Measurements from ENCODE around the gene ZNF528. TPM values are rescaled to one million over a fixed set of nuclear protein-coding genes. Genes with fewer than 3 reads are reported as not detected.

The ZNF528 gene
- 1.9 and 2.8 TPM in 2 replicates for total RNA-seq (2014; rRNA removed; shearing (Covaris generic); ENCODE audit: low replicate concordance)

GRCh38 chr19:52397310-52398080 lies at the start of gene ZNF528:
TSS of gene ZNF528 (plus strand) at chr19:52397849. CDS start at chr19:52402014, 4,165 bp downstream.
- Histone ChIP-seq H3K9me3 (peaks cover 29% of the 10 kb centered on the region), H3K27me3 (no peaks in the 10 kb centered on the region), H3K4me3 (peak within 1 kb of the TSS; percentile 46), H3K36me3 (no peaks in the 10 kb centered on the region)
- peak; percentile 86 for DNase-seq

GRCh38 chr19:52351512-52351911 lies 46.1 kb upstream of the ZNF528 start:
- no peak overlapping the region for H3K4me3 ChIP-seq
- H3K36me3 ChIP-seq = no peaks in the 10 kb centered on the region; the same call in 1 of the 2 replicates
- no peak for DNase-seq
- H3K27me3 ChIP-seq = no peaks in the 10 kb centered on the region
- H3K9me3 ChIP-seq = peaks cover 1% of the 10 kb centered on the region; the same call in 1 of the 2 replicates

GRCh38 chr19:52366414-52366824 lies 31.2 kb upstream of the ZNF528 start:
- no peak for DNase-seq
- H3K27me3 ChIP-seq = no peaks in the 10 kb centered on the region
- peaks cover 56% of the 10 kb centered on the region for H3K9me3 ChIP-seq
- no peak overlapping the region for H3K4me3 ChIP-seq
- H3K36me3 ChIP-seq = no peaks in the 10 kb centered on the region

GRCh38 chr19:52369559-52370340 lies 27.9 kb upstream of the ZNF528 start, which contains the start of gene ZNF880:
TSS of gene ZNF880 (plus strand) at chr19:52369923. CDS start at chr19:52369966, 43 bp downstream.
- Histone ChIP-seq H3K4me3 (peak within 1 kb of the TSS; percentile 46), H3K27me3 (no peaks in the 10 kb centered on the region), H3K9me3 (peaks cover 44% of the 10 kb centered on the region), H3K36me3 (no peaks in the 10 kb centered on the region)
- peak; percentile 76 for DNase-seq

GRCh38 chr19:52370341-52370710 lies 27.3 kb upstream of the ZNF528 start:
- DNase-seq = no peak
- Histone ChIP-seq H3K9me3 (peaks cover 43% of the 10 kb centered on the region), H3K36me3 (no peaks in the 10 kb centered on the region), H3K27me3 (no peaks in the 10 kb centered on the region), H3K4me3 (peak overlapping the region; percentile 46)

- no peaks in the 10 kb centered on the region for H3K27me3 ChIP-seq
- peaks cover 9% of the 10 kb centered on the region for H3K9me3 ChIP-seq
- no peak for DNase-seq
- H3K36me3 ChIP-seq = no peaks in the 10 kb centered on the region
- H3K4me3 ChIP-seq = no peak overlapping the region
Measured at GRCh38 chr19:52391135-52391534, 6.5 kb upstream of the ZNF528 start.

GRCh38 chr19:52398081-52398441 lies 412 bp downstream of the ZNF528 start:
- no peak for DNase-seq
- no peaks in the 10 kb centered on the region for H3K27me3 ChIP-seq
- peak overlapping the region; percentile 46 for H3K4me3 ChIP-seq
- H3K9me3 ChIP-seq = peaks cover 29% of the 10 kb centered on the region
- H3K36me3 ChIP-seq = no peaks in the 10 kb centered on the region

- Histone ChIP-seq H3K4me3 (no peak overlapping the region), H3K9me3 (peaks cover 6% of the 10 kb centered on the region; the same call in 1 of the 2 replicates), H3K27me3 (no peaks in the 10 kb centered on the region), H3K36me3 (no peaks in the 10 kb centered on the region)
- no peak for DNase-seq
Measured at GRCh38 chr19:52410276-52410675, 12.6 kb downstream of the ZNF528 start.

- no peaks in the 10 kb centered on the region for H3K36me3 ChIP-seq
- no peaks in the 10 kb centered on the region for H3K27me3 ChIP-seq
- DNase-seq = no peak
- peaks cover 7% of the 10 kb centered on the region for H3K9me3 ChIP-seq
- no peak overlapping the region for H3K4me3 ChIP-seq
Measured at GRCh38 chr19:52415711-52416110, 18.1 kb downstream of the ZNF528 start.

GRCh38 chr19:52428937-52429336 lies 31.3 kb downstream of the ZNF528 start, which contains the start of gene ZNF534:
TSS of gene ZNF534 (plus strand) at chr19:52429148. CDS start at chr19:52431475, 2,327 bp downstream.
- no peak for DNase-seq
- Histone ChIP-seq H3K9me3 (0 out of 2 replicates have a peak, but pooled peaks cover 2% of the 10 kb centered on the region), H3K27me3 (no peaks in the 10 kb centered on the region), H3K4me3 (no peak within 1 kb of the TSS), H3K36me3 (no peaks in the 10 kb centered on the region)

GRCh38 chr19:52442179-52442578 lies 44.5 kb downstream of the ZNF528 start:
- H3K27me3 ChIP-seq = no peaks in the 10 kb centered on the region
- H3K36me3 ChIP-seq = no peaks in the 10 kb centered on the region
- H3K4me3 ChIP-seq = no peak overlapping the region
- no peak for DNase-seq
- peaks cover 7% of the 10 kb centered on the region; the same call in 1 of the 2 replicates for H3K9me3 ChIP-seq

- Histone ChIP-seq H3K36me3 (no peaks in the 10 kb centered on the region), H3K4me3 (no peak overlapping the region), H3K27me3 (no peaks in the 10 kb centered on the region), H3K9me3 (peaks cover 7% of the 10 kb centered on the region; the same call in 1 of the 2 replicates)
- no peak for DNase-seq
Measured at GRCh38 chr19:52444506-52444905, 46.9 kb downstream of the ZNF528 start.

GRCh38 chr19:52451241-52451640 lies 53.6 kb downstream of the ZNF528 start:
- Histone ChIP-seq H3K9me3 (peaks cover 27% of the 10 kb centered on the region), H3K4me3 (no peak overlapping the region), H3K36me3 (no peaks in the 10 kb centered on the region), H3K27me3 (no peaks in the 10 kb centered on the region)
- no peak for DNase-seq

GRCh38 chr19:52453324-52454094 lies 55.9 kb downstream of the ZNF528 start, which contains the start of gene ZNF578:
TSS of gene ZNF578 (plus strand) at chr19:52453553. CDS start at chr19:52501846, 48,293 bp downstream.
- Histone ChIP-seq H3K27me3 (no peaks in the 10 kb centered on the region), H3K9me3 (peaks cover 29% of the 10 kb centered on the region), H3K4me3 (peak within 1 kb of the TSS; percentile 44), H3K36me3 (no peaks in the 10 kb centered on the region)
- DNase-seq = peak; percentile 84

- Histone ChIP-seq H3K27me3 (no peaks in the 10 kb centered on the region), H3K36me3 (no peaks in the 10 kb centered on the region), H3K4me3 (no peak overlapping the region), H3K9me3 (peaks cover 35% of the 10 kb centered on the region)
- DNase-seq = no peak
Measured at GRCh38 chr19:52464798-52465470, 67.3 kb downstream of the ZNF528 start.

All from MG63 (cell line).